Endothelial cell of umbilical vein (primary cell): ENCODE measurements around the gene CFD. TPM values are rescaled to one million over a fixed set of nuclear protein-coding genes. Genes with fewer than 3 reads are reported as not detected.

Experiments used
- BruUV-seq: library from RNA; stranded (reverse); fragments of 400-500 nt; replicated peaks from 2 replicates; lab custom pipeline; 2021; lab: Mats Ljungman, UMichigan
- CTCF ChIA-PET: fragments of 300-600, 350-600 bp; sonication (Branson Sonifier 250); formaldehyde crosslinking; loops from one replicate; lab custom pipeline; 2021; ENCODE audit warnings: antibody characterized with exemption, inconsistent platforms; lab: Charles Lee
- POLR2A ChIA-PET: fragments of 300-600, 350-600 bp; sonication (Branson Sonifier 250); formaldehyde crosslinking; loops from one replicate; lab custom pipeline; 2021; ENCODE audit warnings: antibody characterized with exemption, inconsistent platforms; lab: Charles Lee
- DNase-seq: peaks from one replicate; pipeline ENCODE4 v3.0.0-alpha.2; 2011; ENCODE audit warnings: low read depth, low spot score
- FAIRE-seq: peaks from 2 replicates; lab custom pipeline; 2011; peaks lifted over from hg19 to GRCh38; lab: Jason Lieb, UNC
- H2AFZ ChIP-seq: 2 replicates; pipeline ENCODE4 v1.6.0; 2012; ENCODE audit warnings: low read depth, low read length, control low read depth, inconsistent platforms
- H3K27ac ChIP-seq: 2 replicates; pipeline ENCODE4 v1.5.1; 2011; ENCODE audit warnings: low read depth, mild to moderate bottlenecking, control low read depth, low read length, moderate library complexity; ENCODE audit not compliant: insufficient read depth
- H3K27me3 ChIP-seq, 2 experiments: 2 replicates each; pipeline versions ENCODE4 v1.6.0 to v1.6.1; 2011; ENCODE audit warnings: low read length in 2 of 2, mixed read lengths in 1 of 2; ENCODE audit not compliant: control insufficient read depth in 2 of 2, insufficient read depth in 2 of 2
- H3K36me3 ChIP-seq, 2 experiments: 2 replicates in 1 of 2; 3 replicates in 1 of 2; pipeline ENCODE4 v1.5.1; 2011; ENCODE audit warnings: low read length in 2 of 2, mild to moderate bottlenecking in 1 of 2, moderate library complexity in 1 of 2; ENCODE audit not compliant: control insufficient read depth in 2 of 2, insufficient read depth in 2 of 2; ENCODE audit errors: extremely low read depth in 1 of 2
- H3K4me1 ChIP-seq: 3 replicates; pipeline ENCODE4 v1.5.1; 2011; ENCODE audit warnings: mild to moderate bottlenecking, low read length; ENCODE audit not compliant: control insufficient read depth, insufficient read depth; ENCODE audit errors: extremely low read depth
- H3K4me2 ChIP-seq: 2 replicates; pipeline ENCODE4 v1.6.1; 2011; ENCODE audit warnings: low read length, control low read depth, mixed read lengths; ENCODE audit not compliant: insufficient read depth
- H3K4me3 ChIP-seq, 3 experiments: fragments of 200-600 bp in 1 of 3; sonication (generic), shearing (Covaris generic) in 1 of 3; replicated peaks in 1 of 3; 2 replicates each; pipeline ENCODE4 v1.5.1; 2011 to 2016; ENCODE audit warnings: control low read depth in 3 of 3, low read length in 3 of 3, mild to moderate bottlenecking in 2 of 3, inconsistent platforms in 1 of 3, low read depth in 1 of 3, moderate library complexity in 1 of 3; ENCODE audit not compliant: insufficient read depth in 1 of 3
- H3K79me2 ChIP-seq: 2 replicates; pipeline ENCODE4 v1.6.0; 2012; ENCODE audit warnings: low read length, inconsistent platforms; ENCODE audit not compliant: control insufficient read depth, insufficient read depth
- H3K9ac ChIP-seq: replicated peaks from 2 replicates; pipeline ENCODE3; 2011; ENCODE audit warnings: low read length, control low read depth; ENCODE audit not compliant: insufficient read depth; ENCODE audit errors: extremely low read depth
- H3K9me1 ChIP-seq: replicated peaks from 3 replicates; pipeline ENCODE4 v1.6.0; 2011; ENCODE audit warnings: mild to moderate bottlenecking, low read length; ENCODE audit not compliant: control insufficient read depth, insufficient read depth; ENCODE audit errors: extremely low read depth
- H3K9me3 ChIP-seq: replicated peaks from 2 replicates; pipeline ENCODE4 v1.5.1; 2012; ENCODE audit warnings: low read length, inconsistent platforms; ENCODE audit not compliant: control insufficient read depth, insufficient read depth
- H4K20me1 ChIP-seq: replicated peaks from 2 replicates; pipeline ENCODE3; 2011; ENCODE audit warnings: mild to moderate bottlenecking, low read length; ENCODE audit not compliant: control insufficient read depth, insufficient read depth; ENCODE audit errors: extremely low read depth
- CTCF ChIP-seq, 2 donors: IDR thresholded peaks; 1 replicate in 1 of 2; 2 replicates in 1 of 2; pipeline ENCODE4 v1.5.1; 2011; ENCODE audit warnings: low read length in 2 of 2, mild to moderate bottlenecking in 2 of 2, moderate library complexity in 2 of 2, control low read depth in 1 of 2, inconsistent platforms in 1 of 2, low read depth in 1 of 2; ENCODE audit not compliant: insufficient read depth in 1 of 2; ENCODE audit errors: extremely low read depth in 1 of 2
- EZH2 ChIP-seq: IDR thresholded peaks from 2 replicates; pipeline ENCODE4 v1.6.1; 2012; ENCODE audit warnings: borderline replicate concordance, low read depth, mild to moderate bottlenecking, moderate library complexity, low read length, inconsistent platforms; ENCODE audit not compliant: severe bottlenecking
- FOS ChIP-seq: IDR thresholded peaks from 2 replicates; pipeline ENCODE4 v1.6.1; 2011; ENCODE audit warnings: mild to moderate bottlenecking, low read length, moderate library complexity, borderline replicate concordance; ENCODE audit not compliant: insufficient read depth
- GATA2 ChIP-seq: IDR thresholded peaks from 2 replicates; pipeline ENCODE4 v1.7.0; 2011; ENCODE audit warnings: low read depth, mild to moderate bottlenecking, moderate library complexity, mixed read lengths, low read length; ENCODE audit not compliant: insufficient read length, insufficient read depth
- JUN ChIP-seq: IDR thresholded peaks from 2 replicates; pipeline ENCODE4 v1.6.1; 2011; ENCODE audit warnings: borderline replicate concordance, low read depth; ENCODE audit not compliant: insufficient read length, insufficient read depth
- MAX ChIP-seq: IDR thresholded peaks from 2 replicates; pipeline ENCODE4 v1.6.1; 2011; ENCODE audit not compliant: insufficient read depth, insufficient read length
- MYC ChIP-seq: IDR thresholded peaks from one replicate; pipeline ENCODE4 v1.6.1; 2011; ENCODE audit warnings: mild to moderate bottlenecking, low read depth, low read length
- POLR2A ChIP-seq: IDR thresholded peaks from 2 replicates; pipeline ENCODE4 v1.6.1; 2012; ENCODE audit warnings: low read depth, mild to moderate bottlenecking, control low read depth, low read length
- POLR2AphosphoS5 ChIP-seq: IDR thresholded peaks from 2 replicates; pipeline ENCODE4 v1.6.1; 2012; ENCODE audit warnings: low read depth, mild to moderate bottlenecking, control low read depth, low read length, moderate library complexity; ENCODE audit not compliant: insufficient read depth
- dilution Hi-C: fragments of 300-500 bp; cut with MboI; formaldehyde crosslinking; loops from one replicate; pipeline ENCODE4 v1.15.0; 2019; ENCODE audit warnings: low sequenced_read_pairs; ENCODE audit not compliant: extremely low pct_ligation_motif_present
- intact Hi-C: fragments of 100-400 bp; cut with micrococcal nuclease; formaldehyde crosslinking; loops from one replicate; pipeline ENCODE4 v1.10.0; 2022
- polyA plus RNA-seq, 4 experiments: library from polyadenylated mRNA; depleted of rRNA in 3 of 4; stranded (reverse) in 3 of 4; unstranded in 1 of 4; fragments of >200 nt; gene quantifications; 2 replicates each; pipeline versions ENCODE4 v1.2.1 to v1.2.3, GENCODE V29; 2011 to 2012; ENCODE audit warnings: missing spikeins in 1 of 4
- total RNA-seq: library from RNA; stranded (reverse); gene quantifications from 2 replicates; pipeline ENCODE4 v1.2.3, GENCODE V29; 2021

Gene CFD
- total and polyA plus RNA-seq, 2 donors (not counting 3 experiments of a cell fraction or from before 2014, with no cell fraction given), result 0.25 to 0.40 TPM

GRCh38 chr19:835210-835810, 24.2 kb upstream of the CFD start:
- Histone ChIP-seq H3K4me3 (no peak overlapping the region), H3K4me1 (no peaks in the 10 kb centered on the region), H4K20me1 (no peaks in the 10 kb centered on the region), H3K79me2 (no peaks in the 10 kb centered on the region), H2AFZ (no peak overlapping the region), H3K4me2 (no peak overlapping the region), H3K9me1 (no peaks in the 10 kb centered on the region), H3K9me3 (no peaks in the 10 kb centered on the region), H3K9ac (no peak overlapping the region), H3K27me3 (no peaks in the 10 kb centered on the region), H3K27ac (no peak overlapping the region), H3K36me3 (no peaks in the 10 kb centered on the region)
- TF ChIP-seq MAX (no peak), EZH2 (no peak), MYC (no peak), POLR2AphosphoS5 (no peak), GATA2 (no peak), JUN (no peak), CTCF (IDR thresholded peaks at IDR 0.05; ENCODE audit: extremely low read depth in 1 of 2, insufficient read depth in 1 of 2, low read depth in 1 of 2, low read length in 2 of 2) (no peak), FOS (no peak), POLR2A (no peak)
- intact Hi-C loops, result no loop called here
- dilution Hi-C loops, result no loop called here
- no peak for DNase-seq
- no TSS peak for BruUV-seq
- POLR2A ChIA-PET, result no interaction called here
- FAIRE-seq, result no peak
- CTCF ChIA-PET, result interaction anchor here (0.7 kb wide), 1 partner anchor 127 kb away, joined by 3 read pairs; no protein-coding TSS in a partner anchor
